Lower lobe of right lung (tissue), 2 donors: ENCODE data around the gene CNTLN. TPM values are rescaled to one million over a fixed set of nuclear protein-coding genes. Genes with fewer than 3 reads are reported as not detected.
"Not testable (repeated sequence)": the region's sequence is repeated elsewhere in the genome, so short reads cannot be mapped to it uniquely, and the experiment has no call there.

ENCODE experiments used
- ATAC-seq, 2 donors: fragments of 200-7000 bp; cut with Tn5 transposase; one replicate each; pipeline ENCODE4 v1.9.1; 2020 to 2022; ENCODE audit warnings: mild to moderate bottlenecking in 2 of 2, moderate library complexity in 2 of 2
- DNase-seq: peaks from one replicate; pipeline ENCODE4 v3.0.0-alpha.2; 2020
- H3K27ac ChIP-seq: fragments of 200-600 bp; one replicate; pipeline ENCODE4 v1.8.0; 2022
- H3K27me3 ChIP-seq: fragments of 200-600 bp; one replicate; pipeline ENCODE4 v1.8.0; 2022; ENCODE audit warnings: low read depth
- H3K36me3 ChIP-seq: fragments of 200-600 bp; one replicate; pipeline ENCODE4 v1.8.0; 2022; ENCODE audit warnings: mild to moderate bottlenecking
- H3K4me1 ChIP-seq: fragments of 200-600 bp; one replicate; pipeline ENCODE4 v1.8.0; 2022
- H3K4me3 ChIP-seq: fragments of 200-600 bp; one replicate; pipeline ENCODE4 v1.8.0; 2022; ENCODE audit warnings: mild to moderate bottlenecking
- H3K9me3 ChIP-seq: fragments of 200-600 bp; one replicate; pipeline ENCODE4 v1.8.0; 2022
- CTCF ChIP-seq: fragments of 200-600 bp; IDR thresholded peaks from one replicate; pipeline ENCODE4 v1.8.0; 2022; ENCODE audit warnings: antibody characterized with exemption, mild to moderate bottlenecking
- intact Hi-C: fragments of 100-400 bp; cut with DNase I; formaldehyde crosslinking; loops from one replicate; pipeline ENCODE4 v1.11.0; 2022
- total RNA-seq: library from RNA; stranded (reverse); fragmentation: NEBNext Ultra II Directional; extraction: Animal tissue kit (Norgen Biotek cat#: 25700); gene quantifications from one replicate; pipeline ENCODE4 v1.2.1, GENCODE V29; 2021
- donor health status: DM: no; HTN: yes; CAD: no; lungs with severe emphysema.

Gene CNTLN
- total RNA-seq, 1 donor from 2014 or later, result 9.2 TPM

GRCh38 chr9:17394881-17395510 lies 260.2 kb downstream of the CNTLN start:
- no peak overlapping the region for H3K27ac ChIP-seq
- peaks cover 8% of the 10 kb centered on the region for H3K36me3 ChIP-seq
- H3K4me3 ChIP-seq, result no peak overlapping the region
- ATAC-seq (no peak), DNase-seq (no peak)
- no peaks in the 10 kb centered on the region for H3K27me3 ChIP-seq
- no peak for TF ChIP-seq CTCF
- H3K9me3 ChIP-seq, result no peaks in the 10 kb centered on the region
- intact Hi-C loops, result no loop called here
- H3K4me1 ChIP-seq, result no peaks in the 10 kb centered on the region

GRCh38 chr9:17397166-17397728 lies 262.4 kb downstream of the CNTLN start:
- H3K27me3 ChIP-seq, DNase-seq, H3K4me1 ChIP-seq, H3K36me3 ChIP-seq, H3K4me3 ChIP-seq, intact Hi-C loops, H3K27ac ChIP-seq, H3K9me3 ChIP-seq, ATAC-seq: not testable (repeated sequence)

- Histone ChIP-seq H3K4me3 (no peak overlapping the region), H3K9me3 (no peaks in the 10 kb centered on the region), H3K36me3 (peaks cover 8% of the 10 kb centered on the region), H3K27ac (no peak overlapping the region), H3K27me3 (no peaks in the 10 kb centered on the region), H3K4me1 (no peaks in the 10 kb centered on the region)
- ATAC-seq (no peak), DNase-seq (no peak)
- intact Hi-C loops, result no loop called here
- no peak for TF ChIP-seq CTCF
Measured at GRCh38 chr9:17398350-17398749, 263.5 kb downstream of the CNTLN start.

GRCh38 chr9:17401858-17402257 lies 267.0 kb downstream of the CNTLN start:
- DNase-seq (no peak), ATAC-seq (no peak)
- no peak for TF ChIP-seq CTCF
- no peak overlapping the region for H3K27ac ChIP-seq
- intact Hi-C loops, result no loop called here
- no peaks in the 10 kb centered on the region for H3K4me1 ChIP-seq
- H3K4me3 ChIP-seq, result no peak overlapping the region
- no peaks in the 10 kb centered on the region for H3K36me3 ChIP-seq
- no peaks in the 10 kb centered on the region for H3K9me3 ChIP-seq
- no peaks in the 10 kb centered on the region for H3K27me3 ChIP-seq

GRCh38 chr9:17402309-17402708 lies 267.5 kb downstream of the CNTLN start:
- TF ChIP-seq CTCF, result no peak
- Histone ChIP-seq H3K4me3 (no peak overlapping the region), H3K4me1 (no peaks in the 10 kb centered on the region), H3K27me3 (no peaks in the 10 kb centered on the region), H3K9me3 (no peaks in the 10 kb centered on the region), H3K36me3 (no peaks in the 10 kb centered on the region), H3K27ac (no peak overlapping the region)
- ATAC-seq, result no peak
- DNase-seq, result no peak
- intact Hi-C loops, result no loop called here

GRCh38 chr9:17403539-17403938 lies 268.7 kb downstream of the CNTLN start:
- H3K4me3 ChIP-seq, result no peak overlapping the region
- ATAC-seq, result no peak
- H3K4me1 ChIP-seq, result no peaks in the 10 kb centered on the region
- intact Hi-C loops, result no loop called here
- H3K27me3 ChIP-seq, result no peaks in the 10 kb centered on the region
- H3K9me3 ChIP-seq, result no peaks in the 10 kb centered on the region
- H3K27ac ChIP-seq, result no peak overlapping the region
- H3K36me3 ChIP-seq, result no peaks in the 10 kb centered on the region
- TF ChIP-seq CTCF, result no peak
- no peak for DNase-seq
